Nephron progenitor cell (in vitro differentiated cells): Measurements from ENCODE around the gene CARD14.

ENCODE experiments used
- DNase-seq: peaks from one replicate; pipeline ENCODE4 v3.0.0; 2021
- H3K27ac Mint-ChIP-seq: 2 replicates; pipeline ENCODE4 v1.8.0; 2021; ENCODE audit warnings: mild to moderate bottlenecking, moderate library complexity, mixed read lengths
- H3K27me3 Mint-ChIP-seq: 2 replicates; pipeline ENCODE4 v1.8.0; 2021; ENCODE audit warnings: mild to moderate bottlenecking, low read depth, mixed read lengths; ENCODE audit not compliant: poor library complexity
- H3K36me3 Mint-ChIP-seq: 2 replicates; pipeline ENCODE4 v1.8.0; 2021; ENCODE audit warnings: low read depth, mixed read lengths
- H3K4me1 Mint-ChIP-seq: 2 replicates; pipeline ENCODE4 v1.8.0; 2021; ENCODE audit warnings: mixed read lengths
- H3K4me3 Mint-ChIP-seq: 2 replicates; pipeline ENCODE4 v1.8.0; 2021; ENCODE audit warnings: mild to moderate bottlenecking, moderate library complexity, mixed read lengths
- H3K9me3 Mint-ChIP-seq: 2 replicates; pipeline ENCODE4 v1.8.0; 2021; ENCODE audit warnings: mild to moderate bottlenecking, moderate library complexity, mixed read lengths
- CTCF ChIP-seq: fragments of 200-600 bp; sonication (generic); IDR thresholded peaks from 2 replicates; pipeline ENCODE4 v1.5.0; 2021; ENCODE audit warnings: antibody characterized with exemption

The CARD14 gene

DNA sequence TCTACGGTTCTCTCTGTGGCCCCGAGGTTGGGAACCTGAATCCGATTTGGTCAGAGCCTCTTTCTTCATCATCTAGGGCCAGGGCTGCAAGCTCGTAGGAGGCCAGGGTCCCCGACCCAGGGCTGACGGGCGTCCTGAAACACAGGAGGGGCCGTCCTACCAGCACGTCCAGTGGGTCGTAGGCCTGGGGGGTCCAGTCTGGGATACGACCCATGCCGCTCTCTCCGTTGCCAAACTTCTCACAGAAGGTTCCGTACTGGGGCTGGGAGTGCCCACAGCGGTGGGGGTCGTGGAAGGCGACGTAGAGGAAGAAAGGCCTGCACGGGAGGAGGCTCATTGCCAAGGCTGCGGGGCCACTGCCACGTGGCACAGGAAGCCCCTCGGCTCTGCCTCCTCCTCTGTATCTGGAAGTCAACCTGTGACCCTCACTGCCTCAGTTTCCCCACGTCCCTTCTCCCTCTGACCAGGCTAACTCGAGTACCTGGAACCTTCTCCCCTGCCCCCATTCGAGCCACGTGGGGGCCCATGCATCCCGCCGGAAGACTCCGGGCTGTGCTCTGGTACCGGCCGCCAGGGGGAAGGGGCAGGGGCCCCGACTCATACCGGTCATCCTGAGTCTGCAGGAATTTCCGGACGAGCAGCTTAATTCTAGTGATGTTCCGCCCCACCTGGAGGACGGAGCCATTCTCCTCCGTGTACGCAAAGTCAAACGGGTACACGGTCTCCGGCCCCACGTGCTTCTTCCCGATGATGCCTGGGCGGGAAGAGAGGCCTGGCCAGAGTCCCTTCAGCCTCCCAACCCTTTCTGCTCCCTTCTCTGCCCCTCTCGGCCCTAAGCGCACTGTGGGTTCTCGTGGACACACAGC lies 44.4 kb downstream of the CARD14 start:
- no peak for TF ChIP-seq CTCF
- Mint-ChIP-seq H3K27ac (no peak overlapping the region), H3K4me1 (peaks cover 7% of the 10 kb centered on the region), H3K9me3 (no peaks in the 10 kb centered on the region), H3K4me3 (no peak overlapping the region), H3K36me3 (peaks cover 21% of the 10 kb centered on the region), H3K27me3 (peaks cover 2% of the 10 kb centered on the region)
- no peak for DNase-seq

DNA sequence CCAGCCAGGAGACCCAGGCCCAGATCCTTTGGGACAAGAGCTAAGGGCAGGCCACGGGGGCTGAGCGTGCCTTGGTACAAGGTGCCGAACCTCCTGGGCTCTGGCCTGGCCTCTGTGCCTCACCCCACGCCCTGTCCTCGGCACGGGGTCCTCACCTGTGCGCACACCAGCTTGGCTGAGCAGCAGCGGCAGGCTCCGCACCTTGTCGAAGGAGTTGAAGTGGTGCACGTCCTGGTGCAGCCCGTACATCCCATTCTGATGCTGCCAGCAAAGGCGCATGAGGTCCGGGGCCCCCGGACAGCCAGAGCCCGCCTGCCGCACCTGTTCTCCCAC lies 45.0 kb downstream of the CARD14 start:
- TF ChIP-seq CTCF = no peak
- Mint-ChIP-seq H3K27me3 (peaks cover 2% of the 10 kb centered on the region), H3K36me3 (peaks cover 21% of the 10 kb centered on the region)

DNA sequence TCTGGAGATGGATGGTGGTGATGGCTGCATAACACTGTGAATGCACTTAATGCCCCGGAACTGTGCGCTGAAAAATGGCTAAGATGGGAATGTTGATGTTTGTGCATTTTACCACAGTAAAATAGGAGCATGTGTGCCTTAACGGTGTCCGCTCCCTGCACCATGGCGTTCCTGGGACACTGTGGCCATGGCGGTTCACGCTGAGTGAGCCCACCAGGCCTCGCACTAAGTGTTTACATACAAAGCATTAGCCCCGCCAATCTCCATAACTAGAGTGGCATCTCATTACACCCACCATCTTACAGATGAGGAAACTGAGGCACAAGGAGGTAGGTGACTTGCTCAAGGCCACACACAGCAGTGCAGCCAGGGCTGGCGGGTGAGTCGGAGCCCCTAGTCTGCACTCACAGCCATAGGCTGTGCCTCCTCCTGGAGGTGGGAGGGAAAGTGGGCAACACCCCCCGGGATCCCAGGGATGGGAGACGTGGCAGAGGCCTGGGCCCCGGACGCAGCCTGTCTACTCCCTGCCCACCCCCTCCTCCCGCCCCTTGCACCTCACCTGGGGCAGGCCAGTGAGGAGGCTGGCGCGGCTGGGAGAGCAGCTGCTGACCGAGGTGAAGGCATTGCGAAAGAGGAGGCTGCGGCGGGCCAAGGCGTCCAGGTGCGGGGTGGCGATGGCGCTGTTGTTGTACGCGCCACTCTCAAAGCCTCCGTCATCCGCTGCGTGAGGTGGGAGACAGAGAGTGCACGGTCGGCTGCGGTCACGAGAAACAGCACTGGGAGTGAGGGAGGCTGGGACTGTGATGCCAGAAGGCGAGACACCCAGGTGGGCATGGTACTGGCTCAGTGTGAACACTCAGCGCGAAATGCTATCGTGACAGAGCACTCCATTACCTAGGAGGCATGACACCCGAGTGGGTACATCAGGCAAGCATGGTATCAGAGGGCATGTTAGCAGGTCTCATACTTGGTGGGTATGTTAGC lies 46.9 kb downstream of the CARD14 start:
- H3K4me1 Mint-ChIP-seq = peaks cover 21% of the 10 kb centered on the region
- DNase-seq = no peak
- H3K9me3 Mint-ChIP-seq = no peaks in the 10 kb centered on the region
- peaks cover 2% of the 10 kb centered on the region for H3K27me3 Mint-ChIP-seq
- no peak for TF ChIP-seq CTCF
- no peak overlapping the region for H3K27ac Mint-ChIP-seq
- no peak overlapping the region for H3K4me3 Mint-ChIP-seq
- H3K36me3 Mint-ChIP-seq = peaks cover 11% of the 10 kb centered on the region

More for the DNA sequence above, 45.0 kb downstream of the CARD14 start:
- Mint-ChIP-seq H3K4me3 (no peak overlapping the region), H3K9me3 (no peaks in the 10 kb centered on the region), H3K27ac (no peak overlapping the region), H3K4me1 (peaks cover 12% of the 10 kb centered on the region)
- no peak for DNase-seq

- H3K36me3 Mint-ChIP-seq = peaks cover 16% of the 10 kb centered on the region
- H3K27ac Mint-ChIP-seq = no peak overlapping the region
- H3K4me1 Mint-ChIP-seq = peaks cover 26% of the 10 kb centered on the region
- peaks cover 5% of the 10 kb centered on the region for H3K27me3 Mint-ChIP-seq
- H3K4me3 Mint-ChIP-seq = no peak overlapping the region
- no peak for DNase-seq
- TF ChIP-seq CTCF = no peak
- no peaks in the 10 kb centered on the region for H3K9me3 Mint-ChIP-seq
Observed at GRCh38 chr17:80217703-80218362, 48.0 kb downstream of the CARD14 start.

GRCh38 chr17:80218391-80218790 lies 48.6 kb downstream of the CARD14 start:
- DNase-seq = no peak
- H3K9me3 Mint-ChIP-seq = no peaks in the 10 kb centered on the region
- peaks cover 32% of the 10 kb centered on the region for H3K4me1 Mint-ChIP-seq
- TF ChIP-seq CTCF = no peak
- H3K27ac Mint-ChIP-seq = no peak overlapping the region
- peak overlapping the region; percentile 90 for H3K4me3 Mint-ChIP-seq
- peaks cover 5% of the 10 kb centered on the region for H3K27me3 Mint-ChIP-seq
- H3K36me3 Mint-ChIP-seq = peaks cover 21% of the 10 kb centered on the region
